Measurements from ENCODE around the gene TACR1.

DNA sequence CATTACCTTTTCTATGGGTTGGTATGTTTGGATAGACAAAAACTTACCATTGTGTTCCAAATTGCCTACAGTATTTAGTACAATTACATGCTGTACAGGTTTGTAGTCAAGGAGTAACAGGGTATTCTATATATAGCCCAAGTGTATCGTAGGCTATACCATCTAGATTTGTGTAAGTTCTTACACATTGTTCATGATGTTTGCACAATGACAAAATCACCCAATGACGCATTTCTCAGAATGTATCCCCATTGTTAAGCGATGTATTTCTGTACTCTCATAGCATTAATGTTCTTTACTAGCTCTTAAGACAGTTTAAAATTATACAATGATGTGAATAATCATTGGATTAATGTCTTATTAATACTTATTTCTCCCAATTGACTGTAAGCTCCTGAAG, 16.7 kb downstream of the TACR1 start:
- TF ChIP-seq POLR2A (IDR thresholded peaks at IDR 0.05), result no peak
- TF ChIP-seq, protein P1, sequence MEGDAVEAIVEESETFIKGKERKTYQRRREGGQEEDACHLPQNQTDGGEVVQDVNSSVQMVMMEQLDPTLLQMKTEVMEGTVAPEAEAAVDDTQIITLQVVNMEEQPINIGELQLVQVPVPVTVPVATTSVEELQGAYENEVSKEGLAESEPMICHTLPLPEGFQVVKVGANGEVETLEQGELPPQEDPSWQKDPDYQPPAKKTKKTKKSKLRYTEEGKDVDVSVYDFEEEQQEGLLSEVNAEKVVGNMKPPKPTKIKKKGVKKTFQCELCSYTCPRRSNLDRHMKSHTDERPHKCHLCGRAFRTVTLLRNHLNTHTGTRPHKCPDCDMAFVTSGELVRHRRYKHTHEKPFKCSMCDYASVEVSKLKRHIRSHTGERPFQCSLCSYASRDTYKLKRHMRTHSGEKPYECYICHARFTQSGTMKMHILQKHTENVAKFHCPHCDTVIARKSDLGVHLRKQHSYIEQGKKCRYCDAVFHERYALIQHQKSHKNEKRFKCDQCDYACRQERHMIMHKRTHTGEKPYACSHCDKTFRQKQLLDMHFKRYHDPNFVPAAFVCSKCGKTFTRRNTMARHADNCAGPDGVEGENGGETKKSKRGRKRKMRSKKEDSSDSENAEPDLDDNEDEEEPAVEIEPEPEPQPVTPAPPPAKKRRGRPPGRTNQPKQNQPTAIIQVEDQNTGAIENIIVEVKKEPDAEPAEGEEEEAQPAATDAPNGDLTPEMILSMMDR (IDR thresholded peaks at IDR 0.05), result no peak

Data from esophagus squamous epithelium (tissue), 4 donors.